Gastroesophageal sphincter (tissue), 3 donors: Measurements from ENCODE around the gene ADAM8.
A peak's percentile ranks its signal among the peaks of the same experiment; 100 is the strongest.

Experiments
- EP300 ChIP-seq: sonication (generic); formaldehyde crosslinking; IDR thresholded peaks from one replicate; pipeline ENCODE4 v1.6.1; 2017; ENCODE audit warnings: antibody characterized with exemption, mild to moderate bottlenecking
- POLR2A ChIP-seq, 2 donors: fragments of 450-650 bp; IDR thresholded peaks; one replicate each; pipeline ENCODE4 v1.6.1; 2017; ENCODE audit warnings: antibody characterized with exemption in 2 of 2, mild to moderate bottlenecking in 2 of 2, moderate library complexity in 1 of 2
- POLR2AphosphoS5 ChIP-seq: sonication (generic); formaldehyde crosslinking; IDR thresholded peaks from one replicate; pipeline ENCODE4 v1.6.1; 2017; ENCODE audit warnings: antibody characterized with exemption
- TF ChIP-seq, protein P1 (sequence below), 4 experiments: fragments of 200-600 bp in 2 of 4; fragments of 450-650 bp in 2 of 4; sonication (generic) in 1 of 4; IDR thresholded peaks; one replicate each; pipeline ENCODE4 v1.5.1; 2017 to 2019; ENCODE audit warnings: antibody characterized with exemption in 4 of 4, mild to moderate bottlenecking in 2 of 4, moderate library complexity in 2 of 4

DNA sequence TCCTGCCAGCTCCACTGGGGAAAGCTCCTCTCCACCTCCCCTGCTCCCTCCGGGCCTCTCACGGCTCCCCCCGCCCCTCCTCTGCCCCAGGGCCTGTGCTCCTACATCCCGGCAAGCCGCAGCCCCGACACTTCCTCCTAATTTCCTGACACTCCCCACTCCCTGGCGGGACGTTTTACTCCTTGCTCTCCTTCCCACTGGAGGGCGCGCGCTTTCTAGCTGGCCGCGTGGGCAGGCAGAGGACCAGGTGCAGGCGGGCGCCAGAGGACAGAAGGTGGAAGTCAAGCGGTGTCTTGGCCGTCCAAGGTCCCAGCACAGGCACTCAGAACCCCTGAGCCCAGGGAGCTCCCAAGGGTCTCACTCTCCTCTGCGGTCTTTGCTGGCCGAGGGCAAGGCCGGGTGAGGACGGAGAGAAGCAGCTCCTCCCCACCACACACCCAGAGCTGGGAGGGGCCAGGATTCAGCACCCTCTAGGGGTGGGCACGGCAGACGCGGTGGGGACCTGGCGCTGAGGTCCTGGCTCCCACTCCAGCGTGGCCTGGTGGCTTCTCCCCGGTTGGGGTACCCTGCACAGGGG, 19.1 kb downstream of the ADAM8 start:
- TF ChIP-seq, protein P1, sequence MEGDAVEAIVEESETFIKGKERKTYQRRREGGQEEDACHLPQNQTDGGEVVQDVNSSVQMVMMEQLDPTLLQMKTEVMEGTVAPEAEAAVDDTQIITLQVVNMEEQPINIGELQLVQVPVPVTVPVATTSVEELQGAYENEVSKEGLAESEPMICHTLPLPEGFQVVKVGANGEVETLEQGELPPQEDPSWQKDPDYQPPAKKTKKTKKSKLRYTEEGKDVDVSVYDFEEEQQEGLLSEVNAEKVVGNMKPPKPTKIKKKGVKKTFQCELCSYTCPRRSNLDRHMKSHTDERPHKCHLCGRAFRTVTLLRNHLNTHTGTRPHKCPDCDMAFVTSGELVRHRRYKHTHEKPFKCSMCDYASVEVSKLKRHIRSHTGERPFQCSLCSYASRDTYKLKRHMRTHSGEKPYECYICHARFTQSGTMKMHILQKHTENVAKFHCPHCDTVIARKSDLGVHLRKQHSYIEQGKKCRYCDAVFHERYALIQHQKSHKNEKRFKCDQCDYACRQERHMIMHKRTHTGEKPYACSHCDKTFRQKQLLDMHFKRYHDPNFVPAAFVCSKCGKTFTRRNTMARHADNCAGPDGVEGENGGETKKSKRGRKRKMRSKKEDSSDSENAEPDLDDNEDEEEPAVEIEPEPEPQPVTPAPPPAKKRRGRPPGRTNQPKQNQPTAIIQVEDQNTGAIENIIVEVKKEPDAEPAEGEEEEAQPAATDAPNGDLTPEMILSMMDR (IDR thresholded peaks at IDR 0.05): peak in 2 of 4 experiments; percentile 30 to 50
- TF ChIP-seq POLR2A (IDR thresholded peaks at IDR 0.05) (no peak), EP300 (no peak), POLR2AphosphoS5 (no peak)
